ENCODE data around the gene DDIT3.
"Not testable (repeated sequence)": the region's sequence is repeated elsewhere in the genome, so short reads cannot be mapped to it uniquely, and the experiment has no call there.

Gene DDIT3

GRCh38 chr12:57524814-57525614, 4.7 kb upstream of the DDIT3 start:
- DNase-seq, result no peak

GRCh38 chr12:57523706-57524614, 3.6 kb upstream of the DDIT3 start:
- no peak for DNase-seq

GRCh38 chr12:57522887-57523705, 2.8 kb upstream of the DDIT3 start:
- peak; percentile 39 for DNase-seq

- DNase-seq, result peak; percentile 94
Measured at GRCh38 chr12:57522011-57522886, 1.9 kb upstream of the DDIT3 start, which contains the start of gene MBD6. MBD6 (plus strand) TSS chr12:57522824; CDS start chr12:57524304, 1,480 bp downstream.

- no peak for DNase-seq
Measured at GRCh38 chr12:57521525-57522010, 1.3 kb upstream of the DDIT3 start.

- no peak for DNase-seq
Measured at GRCh38 chr12:57519796-57520052, 590 bp downstream of the DDIT3 start.

GRCh38 chr12:57518920-57519795, 1.2 kb downstream of the DDIT3 start:
- peak; percentile 34 for DNase-seq

- DNase-seq, result no peak
Measured at GRCh38 chr12:57518176-57518919, 2.0 kb downstream of the DDIT3 start.

- DNase-seq, result not testable (repeated sequence)
Measured at GRCh38 chr12:57517718-57518117, 2.6 kb downstream of the DDIT3 start.

- no peak for DNase-seq
Measured at GRCh38 chr12:57517187-57517586, 3.1 kb downstream of the DDIT3 start.

- DNase-seq, result no peak
Measured at GRCh38 chr12:57516617-57517153, 3.6 kb downstream of the DDIT3 start.

- DNase-seq, result no peak
Measured at GRCh38 chr12:57515934-57516541, 4.3 kb downstream of the DDIT3 start.

- no peak for DNase-seq
Measured at GRCh38 chr12:57515408-57515933, 4.8 kb downstream of the DDIT3 start.

- no peak for DNase-seq
Measured at GRCh38 chr12:57514720-57515407, 5.5 kb downstream of the DDIT3 start.

GRCh38 chr12:57514246-57514645, 6.1 kb downstream of the DDIT3 start:
- not testable (repeated sequence) for DNase-seq

GRCh38 chr12:57513677-57514076, 6.6 kb downstream of the DDIT3 start:
- DNase-seq, result not testable (repeated sequence)

- DNase-seq, result no peak
Measured at GRCh38 chr12:57513266-57513665, 7.0 kb downstream of the DDIT3 start.

GRCh38 chr12:57512665-57513064, 7.6 kb downstream of the DDIT3 start:
- no peak for DNase-seq

Measured in MV-4-11 (cell line).